Spinal cord (tissue), 10 donors: ENCODE results near the gene RING1. TPM values are rescaled to one million over a fixed set of nuclear protein-coding genes. Genes with fewer than 3 reads are reported as not detected.
A peak's percentile ranks its signal among the peaks of the same experiment; 100 is the strongest.

ENCODE experiments used
- DNase-seq, 6 donors: peaks; one replicate each; pipeline versions ENCODE4 v3.0.0 to v3.0.0-alpha.2; 2013 to 2015; ENCODE audit warnings: low spot score in 6 of 6, low read depth in 4 of 6
- H3K27ac ChIP-seq: one replicate; pipeline ENCODE4 v1.5.1; 2013; ENCODE audit warnings: low read depth, low read length, control low read depth
- H3K27me3 ChIP-seq: one replicate; pipeline ENCODE4 v1.6.1; 2013; ENCODE audit warnings: low read length; ENCODE audit not compliant: control insufficient read depth, insufficient read depth
- H3K36me3 ChIP-seq: one replicate; pipeline ENCODE4 v1.6.1; 2013; ENCODE audit warnings: low read length; ENCODE audit not compliant: control insufficient read depth, insufficient read depth
- H3K4me1 ChIP-seq: one replicate; pipeline ENCODE4 v1.6.1; 2013; ENCODE audit warnings: low read length; ENCODE audit not compliant: control insufficient read depth, insufficient read depth
- H3K4me3 ChIP-seq: one replicate; pipeline ENCODE4 v1.5.1; 2013; ENCODE audit warnings: low read depth, low read length, control low read depth
- H3K9me3 ChIP-seq: one replicate; pipeline ENCODE4 v1.6.1; 2013; ENCODE audit warnings: low read length; ENCODE audit not compliant: control insufficient read depth, insufficient read depth
- WGBS: methylation state at CpG from one replicate; pipeline ENCODE4 v1.1.5; 2013; ENCODE audit warnings: missing lambda C conversion rate; ENCODE audit not compliant: insufficient coverage; 5-methylcytosine and 5-hydroxymethylcytosine counted together
- polyA plus RNA-seq, 2 donors: library from polyadenylated mRNA; unstranded; fragments of 120-200 nt; gene quantifications; one replicate each; pipeline ENCODE4 v1.2.1, GENCODE V29; 2013; ENCODE audit not compliant: insufficient read length in 2 of 2
- total RNA-seq, 2 donors: library from RNA; depleted of rRNA in 1 of 2; stranded (reverse); fragments of 120-200 nt in 1 of 2; fragments of >200 nt in 1 of 2; gene quantifications; one replicate each; pipeline versions ENCODE4 v1.2.3 to v1.2.4, GENCODE V29; 2013 to 2014
- donor health status: healthy.

Gene RING1
- total and polyA plus RNA-seq, 4 donors, result 19.0 to 71.0 (median 53.6) TPM

DNA sequence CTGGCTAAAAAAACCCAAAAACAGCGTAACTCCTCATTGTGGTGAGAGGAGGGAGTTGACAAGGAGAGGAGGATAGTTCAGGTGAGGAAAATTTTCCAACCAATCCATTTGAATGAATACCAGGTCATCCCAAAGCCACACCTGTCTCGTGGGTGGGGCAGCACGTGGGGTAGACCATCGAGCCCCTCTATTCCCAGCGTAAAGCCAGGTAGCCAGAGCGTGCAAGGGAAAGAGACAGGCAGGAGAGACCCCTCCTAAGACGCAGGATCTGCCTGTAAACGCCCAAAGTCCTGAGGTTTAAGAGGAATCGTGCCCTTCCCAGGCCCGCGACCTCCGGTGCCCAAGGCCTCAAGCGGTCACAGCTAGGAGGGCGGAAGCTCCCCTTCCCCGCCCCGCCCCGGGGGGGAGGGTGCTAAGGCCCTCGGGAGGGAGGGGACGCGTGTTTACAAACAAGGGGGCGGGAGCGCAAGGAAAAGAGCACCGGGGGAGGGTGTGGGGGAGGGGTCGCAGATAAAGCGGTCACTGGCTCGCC lies 8.5 kb upstream of the RING1 start:
- Histone ChIP-seq H3K36me3 (peaks cover 56% of the 10 kb centered on the region), H3K27me3 (no peaks in the 10 kb centered on the region), H3K4me3 (peak overlapping the region; percentile 91), H3K9me3 (no peaks in the 10 kb centered on the region), H3K27ac (peak overlapping the region; percentile 97), H3K4me1 (peaks cover 55% of the 10 kb centered on the region)
- WGBS, result under 1% methylated on average over 23 of the region's 26 CpGs
- DNase-seq, result no peak

DNA sequence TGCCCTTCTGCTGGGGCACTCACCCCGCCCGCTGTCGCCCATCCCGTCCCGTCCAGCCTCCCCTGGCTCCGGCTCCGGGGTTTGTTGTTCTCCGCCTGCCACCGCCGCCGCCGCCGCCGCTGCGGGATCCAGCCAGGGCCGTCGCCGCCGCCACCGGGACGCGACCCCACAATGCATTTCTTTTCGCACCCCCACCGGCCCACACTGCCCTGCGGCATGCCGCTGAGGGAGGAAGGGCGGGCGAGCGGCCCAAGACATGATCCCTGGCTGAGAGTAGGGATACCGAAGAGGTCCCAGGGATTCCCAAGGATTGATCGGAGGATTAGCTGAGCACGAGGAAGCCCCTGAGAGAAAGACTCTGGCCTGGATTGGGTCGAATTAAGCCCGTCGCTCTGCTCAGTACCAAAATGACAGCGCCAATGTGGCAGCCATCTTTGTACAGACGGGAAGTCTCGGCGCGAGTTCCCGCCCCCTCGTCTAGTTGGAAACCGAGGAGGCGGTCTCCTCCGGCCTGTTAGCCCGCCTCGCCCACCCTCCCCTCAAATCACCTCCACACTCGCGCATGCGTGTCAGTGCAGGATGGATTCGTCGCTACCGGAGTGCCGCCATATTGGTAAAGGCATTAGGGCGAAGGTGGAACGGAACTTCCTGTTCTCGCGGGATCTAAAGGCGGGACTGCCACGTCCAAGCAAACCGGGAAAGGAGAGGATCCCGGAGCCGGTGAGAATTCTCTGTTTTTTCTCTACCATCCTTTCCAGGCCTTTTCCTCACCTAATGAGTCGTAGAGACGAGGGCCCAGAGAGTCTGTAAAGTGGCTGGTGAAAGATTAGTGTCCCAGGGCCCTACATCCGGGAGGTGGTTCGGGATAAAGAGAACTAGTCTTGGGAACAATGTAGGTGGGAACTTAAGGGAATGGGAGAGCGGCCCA lies 7.8 kb upstream of the RING1 start, which contains the start of the genes RXRB and SLC39A7:
Gene RXRB (minus strand): TSS at position 447 of the 928 bp plus-strand sequence. CDS start 189 bp downstream, at position 258.
Gene SLC39A7 (plus strand): TSS at position 649 of the 928 bp plus-strand sequence. CDS start 379 bp downstream, outside the sequence.
- DNase-seq, result peak; percentile 98 to 100 (median 100)
- 0% methylated on average over 57 of the region's 68 CpGs for WGBS
- H3K4me1 ChIP-seq, result peaks cover 62% of the 10 kb centered on the region

DNA sequence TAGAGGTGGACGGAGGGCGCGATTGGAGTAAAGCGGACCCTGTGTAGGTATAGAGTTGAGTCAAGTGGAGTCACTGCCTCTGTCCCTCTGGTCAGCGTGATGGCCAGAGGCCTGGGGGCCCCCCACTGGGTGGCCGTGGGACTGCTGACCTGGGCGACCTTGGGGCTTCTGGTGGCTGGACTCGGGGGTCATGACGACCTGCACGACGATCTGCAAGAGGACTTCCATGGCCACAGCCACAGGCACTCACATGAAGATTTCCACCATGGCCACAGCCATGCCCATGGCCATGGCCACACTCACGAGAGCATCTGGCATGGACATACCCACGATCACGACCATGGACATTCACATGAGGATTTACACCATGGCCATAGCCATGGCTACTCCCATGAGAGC lies 7.2 kb upstream of the RING1 start:
- peaks cover 67% of the 10 kb centered on the region for H3K4me1 ChIP-seq
- H3K36me3 ChIP-seq, result peaks cover 42% of the 10 kb centered on the region
- no peaks in the 10 kb centered on the region for H3K9me3 ChIP-seq
- WGBS, result 4% methylated on average over 14 of the region's 14 CpGs
- no peaks in the 10 kb centered on the region for H3K27me3 ChIP-seq
- peak overlapping the region; percentile 91 for H3K4me3 ChIP-seq
- peak overlapping the region; percentile 97 for H3K27ac ChIP-seq
- DNase-seq, result no peak

More for the DNA sequence above, 7.8 kb upstream of the RING1 start, which contains the start of the genes RXRB and SLC39A7:
- no peaks in the 10 kb centered on the region for H3K27me3 ChIP-seq
- peak within 1 kb of the TSS; percentile 97 for H3K27ac ChIP-seq
- H3K4me3 ChIP-seq, result peak within 1 kb of the TSS; percentile 91
- H3K36me3 ChIP-seq, result peaks cover 49% of the 10 kb centered on the region
- H3K9me3 ChIP-seq, result no peaks in the 10 kb centered on the region

DNA sequence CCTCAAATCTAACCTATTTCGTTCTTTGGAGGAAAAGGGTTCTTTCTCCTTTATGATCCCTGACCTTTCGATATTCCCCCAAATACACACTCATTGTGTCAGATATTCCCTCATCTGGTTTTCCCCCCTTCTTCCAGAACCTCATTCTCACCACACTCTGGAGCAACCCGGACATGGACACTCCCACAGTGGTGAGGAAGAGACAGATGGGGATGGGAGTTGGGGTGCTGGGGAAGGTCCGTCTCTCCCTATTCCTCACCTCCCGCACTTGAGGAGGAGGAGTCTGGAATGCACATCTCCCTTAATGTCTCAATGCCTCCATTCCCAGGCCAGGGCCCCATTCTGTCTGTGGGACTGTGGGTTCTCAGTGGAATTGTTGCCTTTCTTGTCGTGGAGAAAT lies 6.4 kb upstream of the RING1 start:
- WGBS, result 91% methylated on average over 1 of the region's 6 CpGs
- Histone ChIP-seq H3K36me3 (peaks cover 36% of the 10 kb centered on the region), H3K27me3 (no peaks in the 10 kb centered on the region), H3K27ac (no peak overlapping the region), H3K4me1 (peaks cover 75% of the 10 kb centered on the region), H3K9me3 (no peaks in the 10 kb centered on the region), H3K4me3 (peak overlapping the region; percentile 91)
- no peak for DNase-seq

- DNase-seq, result no peak
- Histone ChIP-seq H3K36me3 (peaks cover 28% of the 10 kb centered on the region), H3K4me3 (no peak overlapping the region), H3K9me3 (no peaks in the 10 kb centered on the region), H3K27me3 (no peaks in the 10 kb centered on the region), H3K27ac (no peak overlapping the region), H3K4me1 (peaks cover 79% of the 10 kb centered on the region)
- 94% methylated on average over 6 of the region's 6 CpGs for WGBS
Observed at GRCh38 chr6:33202799-33203198, 5.5 kb upstream of the RING1 start.

DNA sequence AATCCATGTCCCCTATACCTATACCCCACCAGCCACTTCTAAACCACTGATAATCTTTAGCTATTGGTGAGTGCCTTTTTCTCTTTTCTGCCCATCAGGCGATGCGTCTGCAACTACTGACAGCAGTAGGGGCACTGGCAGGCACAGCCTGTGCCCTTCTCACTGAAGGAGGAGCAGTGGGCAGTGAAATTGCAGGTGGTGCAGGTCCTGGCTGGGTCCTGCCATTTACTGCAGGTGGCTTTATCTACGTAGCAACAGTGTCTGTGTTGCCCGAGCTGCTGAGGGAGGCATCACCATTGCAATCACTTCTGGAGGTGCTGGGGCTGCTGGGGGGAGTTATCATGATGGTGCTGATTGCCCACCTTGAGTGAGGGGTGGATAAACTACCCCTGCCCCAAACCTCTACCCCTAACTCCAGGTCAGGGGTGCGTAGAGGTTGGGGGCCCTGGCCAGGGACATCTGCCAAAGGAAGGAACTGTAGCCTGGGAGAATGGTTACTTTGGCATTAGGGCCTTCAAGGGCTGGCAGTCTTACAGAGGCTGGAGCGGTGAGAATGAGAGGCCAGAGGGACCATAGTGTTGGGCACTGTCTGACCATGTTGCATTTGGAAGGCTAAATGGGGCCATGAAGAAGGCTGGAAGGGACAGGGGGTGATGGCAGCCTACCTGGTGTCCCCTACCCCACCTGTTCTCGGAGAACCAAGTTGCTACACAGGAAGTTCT lies 4.7 kb upstream of the RING1 start:
- DNase-seq, result no peak
- H3K36me3 ChIP-seq, result peaks cover 22% of the 10 kb centered on the region
- H3K9me3 ChIP-seq, result no peaks in the 10 kb centered on the region
- H3K27me3 ChIP-seq, result no peaks in the 10 kb centered on the region
- H3K27ac ChIP-seq, result no peak overlapping the region
- H3K4me3 ChIP-seq, result no peak overlapping the region
- WGBS, result 100% methylated on average over 1 of the region's 7 CpGs
- H3K4me1 ChIP-seq, result peaks cover 74% of the 10 kb centered on the region

- WGBS, result no CpG with 5 or more reads among the region's 4 CpGs
- Histone ChIP-seq H3K27me3 (no peaks in the 10 kb centered on the region), H3K4me1 (peaks cover 71% of the 10 kb centered on the region), H3K9me3 (no peaks in the 10 kb centered on the region), H3K36me3 (peaks cover 22% of the 10 kb centered on the region), H3K27ac (no peak overlapping the region), H3K4me3 (peak overlapping the region; percentile 87)
- DNase-seq, result no peak
Observed at GRCh38 chr6:33204165-33204414, 4.2 kb upstream of the RING1 start.

DNA sequence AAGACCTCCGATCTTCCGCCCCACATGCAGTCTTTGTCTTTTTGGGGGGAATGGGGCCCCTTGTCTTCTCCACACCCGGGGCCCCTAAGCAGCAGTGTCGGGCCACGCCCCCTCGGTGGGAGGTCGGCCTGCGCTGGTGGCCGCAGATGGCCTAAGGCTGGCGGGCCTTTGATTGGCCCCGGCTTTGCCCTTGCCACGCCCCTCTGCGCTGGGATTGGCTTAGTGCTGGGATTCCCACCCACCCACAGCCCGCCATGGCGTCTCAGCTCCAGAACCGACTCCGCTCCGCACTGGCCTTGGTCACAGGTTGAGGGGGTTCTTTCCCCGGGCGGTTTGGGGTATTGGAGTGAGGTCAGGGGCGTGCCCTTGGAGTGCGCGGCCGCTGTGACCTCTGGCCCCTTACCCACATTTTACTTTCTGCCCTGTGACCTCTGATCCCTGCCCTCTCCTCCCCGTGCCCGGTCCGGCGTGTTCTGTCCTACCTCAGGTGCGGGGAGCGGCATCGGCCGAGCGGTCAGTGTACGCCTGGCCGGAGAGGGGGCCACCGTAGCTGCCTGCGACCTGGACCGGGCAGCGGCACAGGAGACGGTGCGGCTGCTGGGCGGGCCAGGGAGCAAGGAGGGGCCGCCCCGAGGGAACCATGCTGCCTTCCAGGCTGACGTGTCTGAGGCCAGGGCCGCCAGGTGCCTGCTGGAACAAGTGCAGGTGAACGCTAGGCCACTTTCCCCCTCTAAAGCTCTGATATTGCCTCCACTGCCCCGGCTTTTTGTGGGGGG lies 3.7 kb upstream of the RING1 start, which contains the start of gene HSD17B8:
Gene HSD17B8 (plus strand): TSS at position 241 of the 776 bp plus-strand sequence. CDS start 14 bp downstream, at position 255.
- DNase-seq, result peak; percentile 78 to 98 (median 89)
- Histone ChIP-seq H3K27ac (peak within 1 kb of the TSS; percentile 58), H3K36me3 (peaks cover 24% of the 10 kb centered on the region), H3K9me3 (no peaks in the 10 kb centered on the region), H3K27me3 (no peaks in the 10 kb centered on the region), H3K4me3 (peak within 1 kb of the TSS; percentile 87), H3K4me1 (peaks cover 66% of the 10 kb centered on the region)
- WGBS, result under 1% methylated on average over 35 of the region's 48 CpGs
